GM12801 (cell line): Measurements from ENCODE around the gene ACCS.

Source experiments
- CTCF ChIP-seq: IDR thresholded peaks from one replicate; pipeline ENCODE4 v1.5.1; 2011; ENCODE audit warnings: control low read depth; ENCODE audit not compliant: insufficient read length; ENCODE audit errors: extremely low read depth

ACCS gene

GRCh38 chr11:44025727-44026126, 40.3 kb upstream of the ACCS start:
- TF ChIP-seq CTCF = no peak

GRCh38 chr11:44028401-44028800, 37.7 kb upstream of the ACCS start:
- no peak for TF ChIP-seq CTCF

GRCh38 chr11:44028816-44029506, 37.1 kb upstream of the ACCS start:
- no peak for TF ChIP-seq CTCF

GRCh38 chr11:44029507-44029845, 36.6 kb upstream of the ACCS start:
- no peak for TF ChIP-seq CTCF

- TF ChIP-seq CTCF = no peak
Observed at GRCh38 chr11:44029977-44030911, 35.8 kb upstream of the ACCS start.

GRCh38 chr11:44030996-44031395, 35.1 kb upstream of the ACCS start:
- TF ChIP-seq CTCF = no peak

GRCh38 chr11:44031549-44031948, 34.5 kb upstream of the ACCS start:
- no peak for TF ChIP-seq CTCF
